Heart left ventricle (tissue), 16 donors: ENCODE data around the gene MSI2. TPM values are rescaled to one million over a fixed set of nuclear protein-coding genes. Genes with fewer than 3 reads are reported as not detected.
A peak's percentile ranks its signal among the peaks of the same experiment; 100 is the strongest.

Experiments used
- ATAC-seq, 4 donors: fragments of 200-7000 bp; cut with Tn5 transposase; one replicate each; pipeline ENCODE4 v1.9.1; 2020 to 2022; ENCODE audit warnings: moderate library complexity in 4 of 4, mild to moderate bottlenecking in 3 of 4, moderate number of reproducible peaks in 1 of 4
- DNase-seq, 5 donors: peaks; one replicate each; pipeline ENCODE4 v3.0.0-alpha.2; 2020
- H3K27ac ChIP-seq, 12 donors: fragments of 200-600 bp; sonication (generic) in 4 of 12; one replicate each; pipeline versions ENCODE4 v1.5.0 to v1.8.0; 2016 to 2022; ENCODE audit warnings: mild to moderate bottlenecking in 2 of 12
- H3K27me3 ChIP-seq, 9 donors: fragments of 200-600 bp; sonication (generic) in 2 of 9; one replicate each; pipeline versions ENCODE4 v1.5.1 to v1.8.0; 2016 to 2022; ENCODE audit warnings: mild to moderate bottlenecking in 3 of 9
- H3K36me3 ChIP-seq, 9 donors: fragments of 200-600 bp; sonication (generic) in 2 of 9; one replicate each; pipeline versions ENCODE4 v1.5.0 to v1.8.0; 2018 to 2022; ENCODE audit warnings: mild to moderate bottlenecking in 2 of 9
- H3K4me1 ChIP-seq, 12 donors: fragments of 200-600 bp; sonication (generic) in 4 of 12; one replicate each; pipeline versions ENCODE4 v1.5.0 to v1.8.0; 2016 to 2022; ENCODE audit warnings: mild to moderate bottlenecking in 3 of 12
- H3K4me3 ChIP-seq, 12 donors: fragments of 200-600 bp; sonication (generic) in 4 of 12; one replicate each; pipeline versions ENCODE4 v1.5.0 to v1.8.0; 2017 to 2022; ENCODE audit warnings: mild to moderate bottlenecking in 9 of 12, moderate library complexity in 4 of 12
- H3K9me3 ChIP-seq, 12 donors: fragments of 200-600 bp; sonication (generic) in 4 of 12; one replicate each; pipeline versions ENCODE4 v1.5.0 to v1.8.0; 2016 to 2022; ENCODE audit warnings: mild to moderate bottlenecking in 1 of 12
- CTCF ChIP-seq, 12 donors: fragments of 200-600 bp; sonication (generic) in 4 of 12; IDR thresholded peaks; one replicate each; pipeline versions ENCODE4 v1.5.0 to v1.8.0; 2018 to 2022; ENCODE audit warnings: antibody characterized with exemption in 12 of 12, mild to moderate bottlenecking in 5 of 12
- POLR2A ChIP-seq, 2 donors: fragments of 450-650 bp; IDR thresholded peaks; one replicate each; pipeline ENCODE4 v1.6.1; 2017; ENCODE audit warnings: antibody characterized with exemption in 2 of 2, mild to moderate bottlenecking in 2 of 2, moderate library complexity in 2 of 2
- WGBS, 4 donors: extraction: QIAGEN DNeasy Blood & Tissue Kit in 2 of 4; methylation state at CpG; one replicate each; pipeline versions ENCODE4 v1.1.5 to v1.1.7; 2013 to 2018; 5-methylcytosine and 5-hydroxymethylcytosine counted together
- intact Hi-C, 10 donors: fragments of 100-400 bp; cut with DNase I; formaldehyde crosslinking; loops; one replicate each; pipeline versions ENCODE4 v1.11.1 to v1.14.2; 2022
- polyA plus RNA-seq, 2 donors: library from polyadenylated mRNA; stranded (reverse); fragments of 200-250 nt; gene quantifications; one replicate each; pipeline ENCODE4 v1.2.3, GENCODE V29; 2013
- total RNA-seq, 9 donors: library from RNA; depleted of rRNA in 2 of 9; stranded (reverse); fragments of >200 nt in 2 of 9; fragmentation: NEBNext Ultra II Directional in 3 of 9; extraction: Animal tissue kit (Norgen Biotek cat#: 25700) in 3 of 9; gene quantifications; one replicate each; pipeline versions ENCODE4 v1.1.0 to v1.2.4, GENCODE V29; 2016 to 2023
- donor health status: ischemic (EF 13 %, LVEDD 7.1; RV severe dilation, severe dysfunction).
- donor health status: healthy with polysubstance abuse.
- donor health status: DM: no; HTN: yes; CAD: no.
- donor health status: DM: no; HTN: no; CAD: no.
- donor health status: ischemic (EF 25% LVEDD 6.9; RV normal size, moderate dysfunction).
- donor health status: ischemic (EF 25% LVEDD 5.7; RV mildly dilated, moderate dysfunction).
- donor health status: healthy.
- donor health status: DM: yes; HTN: yes; CAD: no.
- donor health status: ischemic (EF 35%, LVEDD 5.7; RV mildly dilated, moderate dysfunction).
- donor health status: nonischemic (EF 11% LVEDD 7.7; RV severe dilation, severe dysfunction).
- donor health status: DM: yes; HTN: yes; CAD: no.
- donor health status: PGD.
- donor health status: ischemic (EF 29% LVEDD 5.4; RV normal size, mild dysfunction).
- donor health status: nonischemic (EF 23%, LVEDD 6.1; RV moderate dilation, normal function).

Gene MSI2
- total and polyA plus RNA-seq, 11 donors = 35.9 to 120 (median 104) TPM

GRCh38 chr17:57715981-57716380, 459.7 kb downstream of the MSI2 start:
- intact Hi-C loops = no loop called here
- WGBS, 4 donors = 86 to 100% (median 89%) methylated on average over 1 of the region's 1 CpG
- peaks cover 0 to 8% (median 0%) of the 10 kb centered on the region in 9 donors for H3K27me3 ChIP-seq
- H3K9me3 ChIP-seq = no peaks in the 10 kb centered on the region
- no peak for ATAC-seq
- DNase-seq = no peak
- no peak overlapping the region for H3K27ac ChIP-seq
- no peak overlapping the region for H3K4me3 ChIP-seq
- H3K36me3 ChIP-seq = no peaks in the 10 kb centered on the region
- TF ChIP-seq CTCF (IDR thresholded peaks at IDR 0.05) = no peak
- TF ChIP-seq POLR2A (IDR thresholded peaks at IDR 0.05) = no peak
- H3K4me1 ChIP-seq = no peaks in the 10 kb centered on the region

- Histone ChIP-seq H3K27ac (no peak overlapping the region), H3K4me3 (no peak overlapping the region), H3K4me1 (no peaks in the 10 kb centered on the region), H3K27me3 (peaks cover 0 to 8% (median 0%) of the 10 kb centered on the region in 9 donors), H3K9me3 (no peaks in the 10 kb centered on the region), H3K36me3 (no peaks in the 10 kb centered on the region)
- intact Hi-C loops = no loop called here
- TF ChIP-seq CTCF (IDR thresholded peaks at IDR 0.05) (no peak), POLR2A (IDR thresholded peaks at IDR 0.05) (no peak)
- 70 to 77% (median 75%) methylated on average over 8 of the region's 8 CpGs for WGBS, 4 donors
- ATAC-seq = no peak
- DNase-seq = no peak
Measured at GRCh38 chr17:57718878-57719277, 462.6 kb downstream of the MSI2 start.

GRCh38 chr17:57720386-57721035, 464.2 kb downstream of the MSI2 start:
- ATAC-seq (peak in 1 of 4 donors; percentile 33), DNase-seq (no peak)
- WGBS, 4 donors = 80 to 96% (median 91%) methylated on average over 2 of the region's 2 CpGs
- Histone ChIP-seq H3K4me3 (no peak overlapping the region), H3K27me3 (peaks cover 0 to 8% (median 0%) of the 10 kb centered on the region in 9 donors), H3K9me3 (no peaks in the 10 kb centered on the region), H3K36me3 (no peaks in the 10 kb centered on the region), H3K27ac (no peak overlapping the region), H3K4me1 (no peaks in the 10 kb centered on the region)
- intact Hi-C loops = no loop called here
- no peak for TF ChIP-seq POLR2A (IDR thresholded peaks at IDR 0.05)
- no peak for TF ChIP-seq CTCF (IDR thresholded peaks at IDR 0.05)

GRCh38 chr17:57721967-57722703, 465.8 kb downstream of the MSI2 start:
- WGBS, 4 donors = 95 to 99% (median 96%) methylated on average over 3 of the region's 3 CpGs
- Histone ChIP-seq H3K4me3 (no peak overlapping the region), H3K27ac (no peak overlapping the region), H3K4me1 (no peaks in the 10 kb centered on the region), H3K27me3 (peaks cover 0 to under 1% (median 0%) of the 10 kb centered on the region in 9 donors), H3K36me3 (no peaks in the 10 kb centered on the region), H3K9me3 (no peaks in the 10 kb centered on the region)
- intact Hi-C loops = no loop called here
- ATAC-seq = no peak
- no peak for TF ChIP-seq POLR2A (IDR thresholded peaks at IDR 0.05)
- no peak for DNase-seq
